Measurements from ENCODE around the gene CALML3. TPM values are rescaled to one million over a fixed set of nuclear protein-coding genes. Genes with fewer than 3 reads are reported as not detected.

The CALML3 gene
- total RNA-seq, 1 experiment from 2014 or later: not detected

- Histone ChIP-seq H3K4me3 (ENCODE audit: low read depth, low read length, poor library complexity, severe bottlenecking) (no peak overlapping the region), H3K4me1 (ENCODE audit: insufficient read depth, low read length, poor library complexity, severe bottlenecking) (peaks cover 7% of the 10 kb centered on the region), H3K9me3 (ENCODE audit: low read depth, low read length, poor library complexity, severe bottlenecking) (no peaks in the 10 kb centered on the region), H3K36me3 (ENCODE audit: insufficient read depth, low read length, poor library complexity, severe bottlenecking) (no peaks in the 10 kb centered on the region), H3K27ac (ENCODE audit: low read depth, low read length, poor library complexity, severe bottlenecking) (no peak overlapping the region), H3K27me3 (replicated peaks; ENCODE audit: insufficient read depth, low read depth, low read length, poor library complexity) (no peaks in the 10 kb centered on the region)
- POLR2A ChIA-PET (ENCODE audit: low non-redundant PET): no interaction called here
- TF ChIP-seq, protein P1, sequence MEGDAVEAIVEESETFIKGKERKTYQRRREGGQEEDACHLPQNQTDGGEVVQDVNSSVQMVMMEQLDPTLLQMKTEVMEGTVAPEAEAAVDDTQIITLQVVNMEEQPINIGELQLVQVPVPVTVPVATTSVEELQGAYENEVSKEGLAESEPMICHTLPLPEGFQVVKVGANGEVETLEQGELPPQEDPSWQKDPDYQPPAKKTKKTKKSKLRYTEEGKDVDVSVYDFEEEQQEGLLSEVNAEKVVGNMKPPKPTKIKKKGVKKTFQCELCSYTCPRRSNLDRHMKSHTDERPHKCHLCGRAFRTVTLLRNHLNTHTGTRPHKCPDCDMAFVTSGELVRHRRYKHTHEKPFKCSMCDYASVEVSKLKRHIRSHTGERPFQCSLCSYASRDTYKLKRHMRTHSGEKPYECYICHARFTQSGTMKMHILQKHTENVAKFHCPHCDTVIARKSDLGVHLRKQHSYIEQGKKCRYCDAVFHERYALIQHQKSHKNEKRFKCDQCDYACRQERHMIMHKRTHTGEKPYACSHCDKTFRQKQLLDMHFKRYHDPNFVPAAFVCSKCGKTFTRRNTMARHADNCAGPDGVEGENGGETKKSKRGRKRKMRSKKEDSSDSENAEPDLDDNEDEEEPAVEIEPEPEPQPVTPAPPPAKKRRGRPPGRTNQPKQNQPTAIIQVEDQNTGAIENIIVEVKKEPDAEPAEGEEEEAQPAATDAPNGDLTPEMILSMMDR (conservative IDR thresholded peaks at IDR 0.05; ENCODE audit: low read depth, low read length): no peak
- TF ChIP-seq EZH2 (IDR thresholded peaks at IDR 0.05; ENCODE audit: borderline replicate concordance, low read depth, low read length, poor library complexity, severe bottlenecking): no peak
- DNase-seq (ENCODE audit: low spot score): no peak
- no TSS peak for BruUV-seq (replicated peaks)
- CTCF ChIA-PET: no interaction called here
- intact Hi-C loops (cut with micrococcal nuclease; ENCODE audit: unreplicated experiment): no loop called here
Observed at GRCh38 chr10:5553400-5554170, 28.8 kb downstream of the CALML3 start.

DNA sequence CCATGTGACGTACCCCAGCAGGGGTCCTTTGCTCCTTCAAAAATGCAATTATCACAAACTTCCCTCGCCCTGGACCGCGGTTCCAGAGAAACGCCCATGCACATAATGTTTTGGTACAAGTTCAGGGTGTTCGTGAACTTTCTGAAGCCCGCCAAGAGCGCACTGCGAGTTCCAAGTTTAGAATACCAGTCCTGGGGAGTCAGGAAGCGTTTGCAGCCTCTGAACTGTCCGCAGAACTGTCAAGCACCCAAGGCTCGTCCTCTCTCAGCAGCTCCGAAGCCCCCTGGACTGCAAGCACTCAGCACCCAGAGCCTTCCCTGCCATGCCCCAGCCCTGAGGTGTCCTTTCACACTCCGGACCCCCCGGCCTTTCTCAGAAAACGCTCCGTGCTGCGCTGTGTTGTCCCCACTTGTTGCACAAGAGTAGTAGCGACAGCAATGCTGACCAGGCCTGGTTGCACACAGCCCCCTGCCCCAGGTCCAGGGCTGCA, 30.3 kb downstream of the CALML3 start:
- DNase-seq (ENCODE audit: low spot score): no peak
- ChIA-PET CTCF (no interaction called here), POLR2A (ENCODE audit: low non-redundant PET) (interaction anchor here (0.6 kb wide), 1 partner anchor 1166 kb away, joined by 3 read pairs; no protein-coding TSS in a partner anchor)
- H3K4me3 ChIP-seq (ENCODE audit: low read depth, low read length, poor library complexity, severe bottlenecking): no peak overlapping the region
- no peaks in the 10 kb centered on the region for H3K27me3 ChIP-seq (replicated peaks; ENCODE audit: insufficient read depth, low read depth, low read length, poor library complexity)
- no TSS peak for BruUV-seq (replicated peaks)
- TF ChIP-seq, protein P1 (conservative IDR thresholded peaks at IDR 0.05; ENCODE audit: low read depth, low read length): no peak
- intact Hi-C loops (cut with micrococcal nuclease; ENCODE audit: unreplicated experiment): no loop called here
- no peaks in the 10 kb centered on the region for H3K36me3 ChIP-seq (ENCODE audit: insufficient read depth, low read length, poor library complexity, severe bottlenecking)
- H3K4me1 ChIP-seq (ENCODE audit: insufficient read depth, low read length, poor library complexity, severe bottlenecking): peaks cover 12% of the 10 kb centered on the region
- no peaks in the 10 kb centered on the region for H3K9me3 ChIP-seq (ENCODE audit: low read depth, low read length, poor library complexity, severe bottlenecking)
- H3K27ac ChIP-seq (ENCODE audit: low read depth, low read length, poor library complexity, severe bottlenecking): no peak overlapping the region

DNA sequence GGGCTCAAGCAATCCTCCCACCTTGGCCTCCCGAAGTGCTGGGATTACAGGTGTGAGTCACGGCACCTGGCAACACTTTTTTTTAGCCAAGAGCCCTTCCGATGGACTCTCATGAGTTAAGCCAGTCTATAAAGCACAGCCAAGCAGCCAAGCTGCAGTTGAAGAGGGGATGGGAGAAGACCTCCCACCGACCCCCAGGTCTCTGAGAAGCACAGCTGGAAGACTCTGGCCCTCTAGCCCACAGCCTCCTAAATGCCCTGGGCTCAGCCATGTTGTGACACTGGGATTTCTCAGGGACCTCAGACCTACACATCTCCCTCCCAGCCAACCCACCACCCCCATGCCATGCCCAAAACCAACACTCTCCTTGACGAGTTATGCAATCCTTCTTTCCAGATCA, 31.1 kb downstream of the CALML3 start:
- peaks cover 12% of the 10 kb centered on the region for H3K4me1 ChIP-seq (ENCODE audit: insufficient read depth, low read length, poor library complexity, severe bottlenecking)
- TF ChIP-seq, protein P1 (conservative IDR thresholded peaks at IDR 0.05; ENCODE audit: low read depth, low read length): no peak
- no peak for TF ChIP-seq EZH2 (IDR thresholded peaks at IDR 0.05; ENCODE audit: borderline replicate concordance, low read depth, low read length, poor library complexity, severe bottlenecking)
- no peak overlapping the region for H3K27ac ChIP-seq (ENCODE audit: low read depth, low read length, poor library complexity, severe bottlenecking)
- no peak overlapping the region for H3K4me3 ChIP-seq (ENCODE audit: low read depth, low read length, poor library complexity, severe bottlenecking)
- no peaks in the 10 kb centered on the region for H3K9me3 ChIP-seq (ENCODE audit: low read depth, low read length, poor library complexity, severe bottlenecking)
- intact Hi-C loops (cut with micrococcal nuclease; ENCODE audit: unreplicated experiment): no loop called here
- ChIA-PET CTCF (no interaction called here), POLR2A (ENCODE audit: low non-redundant PET) (no interaction called here)
- H3K27me3 ChIP-seq (replicated peaks; ENCODE audit: insufficient read depth, low read depth, low read length, poor library complexity): no peaks in the 10 kb centered on the region
- no TSS peak for BruUV-seq (replicated peaks)
- H3K36me3 ChIP-seq (ENCODE audit: insufficient read depth, low read length, poor library complexity, severe bottlenecking): no peaks in the 10 kb centered on the region
- DNase-seq (ENCODE audit: low spot score): no peak

Measured in A673 (cell line).